ENCODE results near the gene CDYL2.

The CDYL2 gene

DNA sequence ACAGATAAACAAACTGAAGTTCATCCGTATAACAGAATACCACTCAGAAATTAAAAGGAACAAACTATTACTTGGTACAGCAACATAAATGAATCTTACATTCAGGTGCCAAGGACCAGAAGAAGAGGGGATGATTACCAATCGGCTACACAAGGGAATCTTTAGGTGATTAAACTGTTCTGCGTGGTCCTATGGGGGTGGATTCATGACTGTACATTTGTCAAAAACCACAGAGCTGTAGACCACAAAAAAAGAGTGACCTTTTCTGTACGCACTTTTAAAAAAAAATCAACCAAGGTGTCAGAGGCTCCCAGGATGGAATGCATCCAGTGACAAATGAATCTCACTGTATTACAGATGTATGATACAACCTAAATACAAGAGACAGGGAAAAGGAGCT, 110.8 kb downstream of the CDYL2 start:
- peaks cover 0 to 5% of the 10 kb centered on the region in 2 donors for H3K9me3 ChIP-seq (ENCODE audit: control insufficient read depth in 2 of 2, low read length in 2 of 2)
- H3K36me3 ChIP-seq (ENCODE audit: control insufficient read depth in 2 of 2, insufficient read depth in 2 of 2, low read length in 2 of 2) = no peaks in the 10 kb centered on the region
- no peaks in the 10 kb centered on the region for H3K4me1 ChIP-seq (ENCODE audit: control insufficient read depth, insufficient read depth, low read length)
- H3K9ac ChIP-seq (ENCODE audit: low read length in 2 of 2) = no peak overlapping the region
- no peak overlapping the region for H3K4me3 ChIP-seq (ENCODE audit: low read length in 2 of 2)
- H3K27ac ChIP-seq (ENCODE audit: low read length) = no peak overlapping the region
- H3K27me3 ChIP-seq (ENCODE audit: control insufficient read depth in 1 of 2, insufficient read depth in 2 of 2, low read length in 2 of 2) = no peaks in the 10 kb centered on the region

DNA sequence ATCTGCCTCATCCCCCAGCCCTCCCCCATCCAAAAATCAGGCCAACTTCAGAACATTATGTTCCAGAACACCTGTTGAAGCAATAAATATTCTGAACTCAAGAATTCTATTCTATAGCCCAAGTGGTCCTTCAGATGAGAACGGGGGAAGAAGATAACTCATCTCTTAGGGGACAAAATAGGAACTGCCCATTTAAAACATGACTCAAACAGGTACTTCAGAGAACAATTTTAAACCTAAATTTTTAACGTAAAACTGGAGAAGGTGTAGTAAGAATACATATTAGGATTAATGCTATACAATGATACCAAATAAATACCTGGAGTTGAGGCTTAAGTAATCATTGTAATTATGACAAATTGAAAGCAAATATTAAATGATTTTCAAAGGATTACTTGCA, 112.1 kb downstream of the CDYL2 start:
- H3K9ac ChIP-seq (ENCODE audit: low read length in 2 of 2) = no peak overlapping the region

DNA sequence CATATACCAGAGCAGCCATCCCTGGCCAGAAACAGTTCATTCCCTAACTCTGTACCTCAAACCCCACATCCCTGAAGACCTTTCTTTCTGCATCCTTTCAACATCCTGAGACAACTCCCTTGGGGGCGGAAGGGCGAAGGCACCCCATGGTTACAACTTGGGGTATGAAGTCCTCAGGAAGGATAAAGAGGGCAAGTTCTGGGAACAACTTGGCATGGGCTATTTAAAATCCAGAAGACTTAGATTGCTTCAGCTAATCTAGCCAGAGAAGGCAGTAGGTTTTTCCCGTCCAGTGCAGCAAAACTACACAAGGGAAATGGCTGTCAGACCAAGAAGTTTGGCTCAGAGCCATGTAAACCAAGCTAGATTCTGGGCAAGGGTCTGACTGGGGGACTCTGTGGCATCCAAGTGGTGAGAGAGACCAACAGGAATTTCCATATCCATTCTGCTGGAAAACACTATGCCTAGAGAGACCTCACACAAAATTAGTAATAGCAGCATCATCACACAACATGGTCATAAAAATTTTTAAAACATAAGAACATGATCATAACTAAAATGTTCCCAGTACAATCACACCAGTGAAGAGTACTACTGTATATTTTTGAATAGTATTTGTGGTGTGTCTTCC, 113.2 kb downstream of the CDYL2 start:
- no peaks in the 10 kb centered on the region for H3K36me3 ChIP-seq (ENCODE audit: control insufficient read depth in 2 of 2, insufficient read depth in 2 of 2, low read length in 2 of 2)
- H3K27me3 ChIP-seq (ENCODE audit: control insufficient read depth in 1 of 2, insufficient read depth in 2 of 2, low read length in 2 of 2) = no peaks in the 10 kb centered on the region
- H3K27ac ChIP-seq (ENCODE audit: low read length) = no peak overlapping the region
- H3K4me1 ChIP-seq (ENCODE audit: control insufficient read depth, insufficient read depth, low read length) = no peaks in the 10 kb centered on the region
- no peak overlapping the region for H3K9ac ChIP-seq (ENCODE audit: low read length in 2 of 2)
- H3K9me3 ChIP-seq (ENCODE audit: control insufficient read depth in 2 of 2, low read length in 2 of 2) = no peaks in the 10 kb centered on the region
- H3K4me3 ChIP-seq (ENCODE audit: low read length in 2 of 2) = no peak overlapping the region

More for the DNA sequence above, 112.1 kb downstream of the CDYL2 start:
- Histone ChIP-seq H3K4me1 (ENCODE audit: control insufficient read depth, insufficient read depth, low read length) (no peaks in the 10 kb centered on the region), H3K9me3 (ENCODE audit: control insufficient read depth in 2 of 2, low read length in 2 of 2) (no peaks in the 10 kb centered on the region), H3K4me3 (ENCODE audit: low read length in 2 of 2) (no peak overlapping the region), H3K27ac (ENCODE audit: low read length) (no peak overlapping the region), H3K27me3 (ENCODE audit: control insufficient read depth in 1 of 2, insufficient read depth in 2 of 2, low read length in 2 of 2) (no peaks in the 10 kb centered on the region), H3K36me3 (ENCODE audit: control insufficient read depth in 2 of 2, insufficient read depth in 2 of 2, low read length in 2 of 2) (no peaks in the 10 kb centered on the region)

DNA sequence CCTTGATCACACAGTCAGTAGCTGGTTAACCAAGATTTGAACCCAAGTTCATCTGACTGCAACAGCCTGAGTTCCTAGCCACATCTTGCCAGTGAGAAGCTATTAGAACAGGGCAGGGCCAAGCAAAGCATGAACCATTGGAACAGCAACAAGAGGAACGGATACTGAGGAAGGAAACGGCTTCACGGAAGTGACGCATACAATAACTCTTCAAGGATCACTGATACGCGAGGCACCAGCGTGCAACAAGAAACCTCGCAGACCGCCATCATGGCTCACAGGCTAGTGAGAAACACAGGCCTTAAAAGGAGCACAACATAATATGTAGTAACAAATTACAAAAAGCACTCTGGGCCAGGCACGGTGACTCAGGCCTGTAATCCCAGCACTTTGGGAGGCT, 114.9 kb downstream of the CDYL2 start:
- Histone ChIP-seq H3K27me3 (ENCODE audit: control insufficient read depth in 1 of 2, insufficient read depth in 2 of 2, low read length in 2 of 2) (no peaks in the 10 kb centered on the region), H3K9ac (ENCODE audit: low read length in 2 of 2) (no peak overlapping the region), H3K4me1 (ENCODE audit: control insufficient read depth, insufficient read depth, low read length) (no peaks in the 10 kb centered on the region), H3K4me3 (ENCODE audit: low read length in 2 of 2) (no peak overlapping the region), H3K27ac (ENCODE audit: low read length) (no peak overlapping the region), H3K36me3 (ENCODE audit: control insufficient read depth in 2 of 2, insufficient read depth in 2 of 2, low read length in 2 of 2) (no peaks in the 10 kb centered on the region), H3K9me3 (ENCODE audit: control insufficient read depth in 2 of 2, low read length in 2 of 2) (peaks cover 0 to 2% of the 10 kb centered on the region in 2 donors)

DNA sequence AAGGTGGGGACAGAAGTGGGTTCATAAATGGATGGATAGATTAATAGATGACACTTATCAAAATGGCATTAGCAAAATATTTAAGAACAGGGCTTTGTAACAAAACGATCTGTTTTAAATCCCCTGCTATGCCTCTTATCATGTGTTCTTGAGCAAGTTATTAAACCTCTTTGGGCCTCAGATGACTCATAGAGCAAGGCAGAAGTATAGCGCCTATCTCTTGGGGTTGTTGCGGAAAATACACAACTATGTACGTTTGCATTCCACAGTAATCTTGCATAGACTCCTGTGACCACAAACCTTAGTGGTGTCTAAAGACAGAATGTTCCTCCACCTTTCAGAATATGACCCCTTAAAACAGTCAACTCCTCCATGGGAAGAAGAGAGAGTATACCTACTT, 116.8 kb downstream of the CDYL2 start:
- H3K4me3 ChIP-seq (ENCODE audit: low read length in 2 of 2) = no peak overlapping the region
- peaks cover 0 to 2% of the 10 kb centered on the region in 2 donors for H3K9me3 ChIP-seq (ENCODE audit: control insufficient read depth in 2 of 2, low read length in 2 of 2)
- no peaks in the 10 kb centered on the region for H3K27me3 ChIP-seq (ENCODE audit: control insufficient read depth in 1 of 2, insufficient read depth in 2 of 2, low read length in 2 of 2)
- no peak overlapping the region for H3K9ac ChIP-seq (ENCODE audit: low read length in 2 of 2)
- H3K27ac ChIP-seq (ENCODE audit: low read length) = no peak overlapping the region
- H3K4me1 ChIP-seq (ENCODE audit: control insufficient read depth, insufficient read depth, low read length) = no peaks in the 10 kb centered on the region
- no peaks in the 10 kb centered on the region for H3K36me3 ChIP-seq (ENCODE audit: control insufficient read depth in 2 of 2, insufficient read depth in 2 of 2, low read length in 2 of 2)

DNA sequence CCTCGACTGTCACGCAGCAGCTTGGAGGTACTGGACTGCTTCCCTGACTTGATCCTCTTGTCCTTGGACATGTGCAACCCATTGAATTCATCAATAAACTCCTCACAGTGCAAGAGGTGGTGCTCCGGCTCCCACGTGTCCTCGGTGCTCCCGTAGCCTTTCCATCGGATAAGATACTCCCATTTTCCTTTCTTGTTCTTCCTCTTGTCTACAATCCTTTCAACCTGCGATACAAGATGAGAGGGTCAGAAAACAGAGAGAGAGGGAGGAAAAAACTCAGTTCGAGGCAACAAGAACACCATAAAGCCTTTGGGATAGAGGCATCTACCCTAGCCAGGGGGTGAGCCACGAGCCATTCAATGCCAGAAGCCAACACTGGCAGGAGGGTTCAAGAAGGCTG, 119.5 kb downstream of the CDYL2 start:
- Histone ChIP-seq H3K4me3 (ENCODE audit: low read length in 2 of 2) (no peak overlapping the region), H3K27me3 (ENCODE audit: control insufficient read depth in 1 of 2, insufficient read depth in 2 of 2, low read length in 2 of 2) (no peaks in the 10 kb centered on the region), H3K9ac (ENCODE audit: low read length in 2 of 2) (no peak overlapping the region), H3K9me3 (ENCODE audit: control insufficient read depth in 2 of 2, low read length in 2 of 2) (peaks cover 0 to 9% of the 10 kb centered on the region in 2 donors), H3K27ac (ENCODE audit: low read length) (no peak overlapping the region), H3K4me1 (ENCODE audit: control insufficient read depth, insufficient read depth, low read length) (no peaks in the 10 kb centered on the region), H3K36me3 (ENCODE audit: control insufficient read depth in 2 of 2, insufficient read depth in 2 of 2, low read length in 2 of 2) (no peaks in the 10 kb centered on the region)

DNA sequence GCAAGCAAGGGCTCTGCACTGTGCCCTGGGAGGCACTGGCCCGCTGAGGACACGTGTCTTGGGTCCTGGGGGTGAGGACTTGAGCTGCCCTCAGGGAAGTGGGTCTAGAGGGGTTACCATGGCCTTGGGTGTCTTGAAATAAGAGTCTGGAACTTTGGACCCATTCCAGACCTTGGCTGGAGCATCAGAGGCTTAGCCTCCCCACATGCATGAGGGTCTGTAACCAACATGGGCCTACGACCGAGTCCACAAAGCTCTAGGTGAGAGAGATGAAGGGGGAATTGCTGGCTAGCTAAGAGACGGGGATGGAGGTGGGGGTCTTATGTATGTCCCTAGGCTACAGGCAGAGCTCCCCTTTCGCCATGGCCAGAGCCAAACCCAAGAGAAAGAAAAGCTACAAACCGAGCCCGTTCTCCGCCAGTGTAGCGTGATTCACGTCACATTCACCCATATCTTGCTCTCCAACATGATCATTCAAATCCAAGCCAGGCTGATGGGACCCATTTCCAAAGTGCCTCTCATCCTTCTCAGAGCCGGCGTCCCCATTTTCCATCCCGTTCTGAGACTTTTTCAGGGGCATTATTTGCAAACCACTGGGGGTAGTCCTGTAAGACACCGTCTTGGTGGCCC, 120.1 kb downstream of the CDYL2 start:
- Histone ChIP-seq H3K9me3 (ENCODE audit: control insufficient read depth in 2 of 2, low read length in 2 of 2) (peaks cover 5 to 9% of the 10 kb centered on the region in 2 donors), H3K27ac (ENCODE audit: low read length) (no peak overlapping the region)

DNA sequence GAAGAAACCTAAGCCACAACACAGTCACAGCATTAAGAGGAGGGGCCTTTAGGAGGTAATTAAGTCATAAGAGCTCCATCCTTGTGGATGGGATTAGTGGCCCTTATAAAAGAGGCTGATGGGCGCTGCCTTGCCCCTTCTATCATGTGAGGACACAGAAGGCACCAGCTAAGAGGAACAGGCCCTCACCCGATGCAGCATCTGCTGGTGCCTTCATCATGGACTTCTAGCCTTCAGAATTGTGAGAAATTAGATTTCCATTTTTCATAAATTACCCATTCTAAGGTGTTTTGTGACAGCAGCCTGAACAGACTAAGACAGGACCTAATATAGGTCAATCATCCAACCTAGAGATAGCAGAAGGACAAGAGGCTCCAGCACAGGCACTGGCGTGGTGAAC, 120.8 kb downstream of the CDYL2 start:
- no peaks in the 10 kb centered on the region for H3K27me3 ChIP-seq (ENCODE audit: control insufficient read depth in 1 of 2, insufficient read depth in 2 of 2, low read length in 2 of 2)
- no peak overlapping the region for H3K27ac ChIP-seq (ENCODE audit: low read length)
- H3K9me3 ChIP-seq (ENCODE audit: control insufficient read depth in 2 of 2, low read length in 2 of 2) = peaks cover 6 to 9% of the 10 kb centered on the region in 2 donors
- H3K9ac ChIP-seq (ENCODE audit: low read length in 2 of 2) = no peak overlapping the region
- H3K4me3 ChIP-seq (ENCODE audit: low read length in 2 of 2) = no peak overlapping the region
- H3K36me3 ChIP-seq (ENCODE audit: control insufficient read depth in 2 of 2, insufficient read depth in 2 of 2, low read length in 2 of 2) = no peaks in the 10 kb centered on the region
- no peaks in the 10 kb centered on the region for H3K4me1 ChIP-seq (ENCODE audit: control insufficient read depth, insufficient read depth, low read length)

More for the DNA sequence above, 120.1 kb downstream of the CDYL2 start:
- Histone ChIP-seq H3K4me3 (ENCODE audit: low read length in 2 of 2) (no peak overlapping the region), H3K4me1 (ENCODE audit: control insufficient read depth, insufficient read depth, low read length) (no peaks in the 10 kb centered on the region), H3K36me3 (ENCODE audit: control insufficient read depth in 2 of 2, insufficient read depth in 2 of 2, low read length in 2 of 2) (no peaks in the 10 kb centered on the region), H3K27me3 (ENCODE audit: control insufficient read depth in 1 of 2, insufficient read depth in 2 of 2, low read length in 2 of 2) (no peaks in the 10 kb centered on the region), H3K9ac (ENCODE audit: low read length in 2 of 2) (no peak overlapping the region)

DNA sequence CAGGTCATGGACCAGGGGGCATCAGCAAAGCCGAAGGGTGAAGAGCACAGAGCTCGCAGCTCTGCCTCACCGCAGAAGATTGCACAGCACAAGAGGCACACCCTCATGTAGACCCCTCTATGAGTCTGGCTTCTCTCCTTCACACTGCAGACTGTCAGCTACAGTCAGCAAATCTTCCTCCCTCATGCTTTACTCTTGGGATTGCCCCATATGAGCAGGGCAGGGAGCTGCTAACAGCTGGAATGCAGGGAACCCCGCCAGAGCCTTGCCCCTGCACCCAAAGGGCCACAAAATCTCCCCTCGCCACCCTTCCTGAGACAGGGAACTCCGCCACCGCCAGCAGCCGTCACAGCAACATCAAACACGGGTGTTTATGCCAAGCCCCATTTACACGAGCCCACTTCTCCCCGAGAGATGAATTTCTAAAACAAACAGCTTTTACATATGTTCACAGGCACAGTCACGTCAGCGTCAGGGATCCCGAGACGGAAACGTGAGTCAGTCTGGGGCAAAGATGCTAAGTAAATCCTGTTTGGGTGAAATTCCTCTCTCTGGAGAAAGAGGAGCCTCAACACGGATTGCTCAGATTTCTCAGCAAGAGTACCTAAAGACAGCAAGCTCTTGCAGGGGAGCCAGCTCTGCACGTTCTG, 121.9 kb downstream of the CDYL2 start:
- Histone ChIP-seq H3K9ac (ENCODE audit: low read length in 2 of 2) (no peak overlapping the region), H3K9me3 (ENCODE audit: control insufficient read depth in 2 of 2, low read length in 2 of 2) (peaks cover 6 to 9% of the 10 kb centered on the region in 2 donors), H3K27ac (ENCODE audit: low read length) (no peak overlapping the region), H3K4me1 (ENCODE audit: control insufficient read depth, insufficient read depth, low read length) (no peaks in the 10 kb centered on the region), H3K4me3 (ENCODE audit: low read length in 2 of 2) (no peak overlapping the region), H3K36me3 (ENCODE audit: control insufficient read depth in 2 of 2, insufficient read depth in 2 of 2, low read length in 2 of 2) (no peaks in the 10 kb centered on the region), H3K27me3 (ENCODE audit: control insufficient read depth in 1 of 2, insufficient read depth in 2 of 2, low read length in 2 of 2) (no peaks in the 10 kb centered on the region)

DNA sequence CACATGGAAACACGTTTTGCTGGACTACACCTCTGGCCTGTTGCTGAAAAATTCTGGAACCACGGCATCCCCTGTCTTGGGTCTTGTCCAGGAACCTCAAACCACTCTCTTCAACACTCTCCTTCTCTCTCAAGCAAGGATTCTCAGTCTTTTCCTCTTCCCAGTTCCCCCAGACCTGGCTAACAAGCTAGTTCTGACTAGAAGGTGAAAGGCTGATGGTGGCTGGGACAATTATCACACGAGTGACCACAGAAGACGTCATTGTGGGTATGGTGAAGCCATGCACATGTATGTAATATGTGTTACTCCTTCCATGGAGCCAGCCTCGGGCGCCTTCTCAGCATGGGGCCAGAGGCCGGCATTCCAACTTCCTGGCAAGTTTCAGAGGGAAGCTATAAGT, 123.0 kb downstream of the CDYL2 start:
- H3K27ac ChIP-seq (ENCODE audit: low read length) = no peak overlapping the region
- H3K9ac ChIP-seq (ENCODE audit: low read length in 2 of 2) = no peak overlapping the region
- no peaks in the 10 kb centered on the region for H3K4me1 ChIP-seq (ENCODE audit: control insufficient read depth, insufficient read depth, low read length)
- no peaks in the 10 kb centered on the region for H3K36me3 ChIP-seq (ENCODE audit: control insufficient read depth in 2 of 2, insufficient read depth in 2 of 2, low read length in 2 of 2)
- peaks cover 6 to 9% of the 10 kb centered on the region in 2 donors for H3K9me3 ChIP-seq (ENCODE audit: control insufficient read depth in 2 of 2, low read length in 2 of 2)
- no peak overlapping the region for H3K4me3 ChIP-seq (ENCODE audit: low read length in 2 of 2)
- H3K27me3 ChIP-seq (ENCODE audit: control insufficient read depth in 1 of 2, insufficient read depth in 2 of 2, low read length in 2 of 2) = no peaks in the 10 kb centered on the region

DNA sequence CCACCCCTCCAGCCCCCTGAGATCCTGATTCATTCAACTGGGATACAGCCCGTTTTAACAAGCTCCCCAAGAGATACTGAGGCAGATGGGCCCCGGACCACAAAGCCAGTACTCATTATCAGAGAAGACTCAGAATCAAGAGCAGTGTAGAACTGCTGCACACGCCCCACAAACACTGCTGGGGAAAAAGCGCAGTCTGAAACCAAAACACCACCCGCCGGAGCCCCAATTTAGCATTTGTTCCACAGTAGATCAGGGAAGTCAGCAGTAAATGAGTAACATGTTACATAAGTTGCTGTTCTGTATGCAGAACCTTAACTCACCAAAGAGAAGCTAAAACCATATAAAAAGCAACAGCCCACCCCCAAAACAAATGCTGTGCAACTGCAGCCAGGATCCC, 123.6 kb downstream of the CDYL2 start:
- no peaks in the 10 kb centered on the region for H3K36me3 ChIP-seq (ENCODE audit: control insufficient read depth in 2 of 2, insufficient read depth in 2 of 2, low read length in 2 of 2)
- H3K27ac ChIP-seq (ENCODE audit: low read length) = no peak overlapping the region

More for the DNA sequence above, 123.6 kb downstream of the CDYL2 start:
- Histone ChIP-seq H3K9me3 (ENCODE audit: control insufficient read depth in 2 of 2, low read length in 2 of 2) (peaks cover 6 to 9% of the 10 kb centered on the region in 2 donors), H3K4me3 (ENCODE audit: low read length in 2 of 2) (no peak overlapping the region), H3K4me1 (ENCODE audit: control insufficient read depth, insufficient read depth, low read length) (no peaks in the 10 kb centered on the region), H3K27me3 (ENCODE audit: control insufficient read depth in 1 of 2, insufficient read depth in 2 of 2, low read length in 2 of 2) (no peaks in the 10 kb centered on the region), H3K9ac (ENCODE audit: low read length in 2 of 2) (no peak overlapping the region)
